HFF-Myc (cell line): Measurements from ENCODE around the gene BNIPL.

ENCODE experiments used
- DNase-seq: peaks from one replicate; pipeline ENCODE4 v3.0.0-alpha.2; 2011; ENCODE audit warnings: low read depth; ENCODE audit errors: extremely low read depth
- H3K4me3 ChIP-seq: replicated peaks from 2 replicates; pipeline ENCODE4 v1.5.1; 2011; ENCODE audit warnings: low read depth, mild to moderate bottlenecking, control low read depth, low read length
- TF ChIP-seq, protein P1 (sequence below): IDR thresholded peaks from 2 replicates; pipeline ENCODE4 v1.5.1; 2012; ENCODE audit warnings: mild to moderate bottlenecking, low read depth, low read length, control low read depth; ENCODE audit errors: missing control alignments

BNIPL gene

DNA sequence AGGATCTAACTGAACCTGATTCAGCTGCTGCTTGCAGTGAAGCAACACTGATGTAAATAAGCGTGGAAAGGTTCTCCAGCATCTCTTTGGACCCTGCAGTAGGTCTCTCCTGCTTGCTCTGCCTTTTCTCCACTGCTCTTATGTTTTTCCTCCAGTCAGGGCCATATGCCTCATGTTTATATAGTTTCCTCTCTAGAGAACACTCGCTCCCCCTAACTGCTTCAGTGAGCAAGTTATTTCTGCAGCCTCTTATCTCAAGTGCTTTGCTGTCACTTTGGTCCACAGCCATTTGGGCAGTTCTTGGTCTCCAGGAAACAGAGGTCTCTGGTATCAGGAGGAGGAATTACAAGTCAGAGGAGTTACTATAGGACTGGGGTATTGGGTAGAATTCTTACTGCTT lies 22.9 kb upstream of the BNIPL start:
- DNase-seq: no peak
- no peak overlapping the region for H3K4me3 ChIP-seq
- TF ChIP-seq, protein P1, sequence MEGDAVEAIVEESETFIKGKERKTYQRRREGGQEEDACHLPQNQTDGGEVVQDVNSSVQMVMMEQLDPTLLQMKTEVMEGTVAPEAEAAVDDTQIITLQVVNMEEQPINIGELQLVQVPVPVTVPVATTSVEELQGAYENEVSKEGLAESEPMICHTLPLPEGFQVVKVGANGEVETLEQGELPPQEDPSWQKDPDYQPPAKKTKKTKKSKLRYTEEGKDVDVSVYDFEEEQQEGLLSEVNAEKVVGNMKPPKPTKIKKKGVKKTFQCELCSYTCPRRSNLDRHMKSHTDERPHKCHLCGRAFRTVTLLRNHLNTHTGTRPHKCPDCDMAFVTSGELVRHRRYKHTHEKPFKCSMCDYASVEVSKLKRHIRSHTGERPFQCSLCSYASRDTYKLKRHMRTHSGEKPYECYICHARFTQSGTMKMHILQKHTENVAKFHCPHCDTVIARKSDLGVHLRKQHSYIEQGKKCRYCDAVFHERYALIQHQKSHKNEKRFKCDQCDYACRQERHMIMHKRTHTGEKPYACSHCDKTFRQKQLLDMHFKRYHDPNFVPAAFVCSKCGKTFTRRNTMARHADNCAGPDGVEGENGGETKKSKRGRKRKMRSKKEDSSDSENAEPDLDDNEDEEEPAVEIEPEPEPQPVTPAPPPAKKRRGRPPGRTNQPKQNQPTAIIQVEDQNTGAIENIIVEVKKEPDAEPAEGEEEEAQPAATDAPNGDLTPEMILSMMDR: no peak

DNA sequence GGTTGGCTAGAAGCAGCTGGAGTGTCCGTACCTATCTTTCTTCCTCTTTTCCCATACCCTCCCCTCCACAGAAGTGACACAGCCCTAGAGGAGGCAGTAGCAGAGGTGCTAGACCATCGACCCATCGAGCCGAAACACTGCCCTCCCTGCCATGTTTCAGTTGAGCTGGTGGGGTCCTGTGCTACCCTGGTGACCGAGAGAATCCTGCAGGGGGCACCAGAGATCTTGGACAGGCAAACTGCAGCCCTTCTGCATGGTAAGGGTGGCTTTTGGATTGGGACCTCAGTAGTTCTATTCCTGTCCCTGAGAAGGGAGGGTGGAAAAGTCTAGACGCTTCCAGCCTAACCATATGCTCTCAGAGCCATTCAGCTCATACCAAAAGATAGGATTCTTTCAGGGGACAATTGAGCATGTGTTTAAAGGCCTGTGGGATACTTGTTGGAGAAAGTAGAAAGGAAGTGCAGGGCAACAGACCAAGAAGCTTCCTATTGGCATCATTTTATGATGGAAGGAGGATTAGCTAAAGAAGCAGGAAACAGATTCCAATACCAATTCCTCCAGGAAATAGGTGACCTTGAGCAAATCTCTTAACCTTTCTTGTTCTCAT lies 11.7 kb upstream of the BNIPL start:
- DNase-seq: no peak
- no peak overlapping the region for H3K4me3 ChIP-seq
- TF ChIP-seq, protein P1: peak; percentile 77

DNA sequence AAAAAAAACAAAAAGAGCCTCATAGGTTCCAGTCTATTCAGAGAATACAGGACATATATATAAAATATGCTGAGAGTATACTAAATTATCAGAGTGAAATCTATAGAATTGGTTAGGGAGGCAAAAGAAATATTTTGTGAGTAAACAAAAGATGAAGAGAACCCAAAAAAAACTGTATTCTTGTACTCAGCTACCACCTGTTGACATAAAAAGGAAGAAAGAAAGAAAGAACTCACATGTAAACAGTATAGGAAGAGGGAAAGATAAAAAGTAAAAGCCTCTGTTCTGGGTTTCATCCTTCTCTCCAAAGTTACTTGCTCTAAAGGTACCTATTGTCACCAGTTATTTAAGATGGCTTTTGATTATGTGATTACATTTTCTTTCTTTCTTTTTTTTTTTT lies 9.9 kb upstream of the BNIPL start:
- no peak overlapping the region for H3K4me3 ChIP-seq
- TF ChIP-seq, protein P1: no peak
- DNase-seq: no peak

DNA sequence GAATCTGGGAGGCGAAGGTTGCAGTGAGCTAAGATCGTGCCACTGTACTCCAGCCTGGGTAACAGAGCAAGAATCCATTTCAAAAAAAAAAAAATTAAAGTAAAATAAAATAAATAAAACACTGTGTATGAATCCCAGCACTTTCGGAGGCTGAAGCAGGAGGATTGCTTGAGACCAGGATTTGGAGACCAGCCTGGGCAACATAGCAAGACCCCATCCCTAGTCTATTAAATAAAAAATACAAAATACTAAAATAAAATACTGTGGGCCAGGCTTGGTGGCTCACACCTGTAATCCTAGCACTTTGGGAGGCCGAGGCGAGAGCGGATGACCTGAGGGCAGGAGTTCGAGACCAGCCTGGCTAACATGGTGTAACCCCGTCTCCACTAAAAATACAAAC lies 4.2 kb upstream of the BNIPL start:
- DNase-seq: no peak
- H3K4me3 ChIP-seq: no peak overlapping the region
- TF ChIP-seq, protein P1: no peak

DNA sequence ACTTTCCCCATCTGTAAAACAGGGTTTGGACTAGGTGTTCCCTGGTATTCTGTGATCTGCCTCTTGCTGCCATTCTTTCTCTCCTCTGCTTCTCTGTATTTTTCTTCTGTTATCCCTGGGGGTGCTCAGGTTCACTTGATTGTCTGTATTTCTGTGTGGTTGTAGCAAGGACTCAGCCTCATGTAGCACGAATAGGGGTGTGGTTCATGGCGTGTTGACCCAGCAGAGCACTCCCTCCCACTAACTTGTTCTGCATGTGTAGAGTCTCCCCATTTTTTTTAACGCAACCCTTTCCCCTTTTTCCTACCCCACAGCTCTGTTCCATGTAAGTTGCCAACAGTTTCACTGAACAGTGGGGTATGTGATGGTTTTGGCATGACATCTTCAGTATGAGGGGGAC lies 1.2 kb upstream of the BNIPL start:
- no peak for DNase-seq
- H3K4me3 ChIP-seq: no peak overlapping the region
- TF ChIP-seq, protein P1: no peak

DNA sequence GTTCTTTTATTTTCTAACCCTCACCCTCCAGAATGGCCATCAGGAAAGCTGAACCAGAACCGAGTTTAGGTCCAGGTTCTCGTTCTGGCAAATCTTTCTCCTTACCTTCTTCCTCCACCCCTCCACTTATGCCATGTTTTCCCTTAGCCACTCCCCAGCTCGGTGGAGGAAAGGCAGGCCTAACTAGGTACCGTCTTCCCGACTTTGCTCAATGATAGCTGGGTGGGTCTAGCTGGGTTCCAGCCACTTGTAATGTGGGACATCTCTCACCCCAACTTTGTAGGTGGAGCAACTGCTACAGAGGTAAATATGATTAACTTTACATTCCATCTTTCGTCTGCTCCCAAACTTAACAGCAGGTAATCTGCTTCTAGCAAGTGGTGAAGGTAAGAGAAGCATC lies 646 bp downstream of the BNIPL start:
- TF ChIP-seq, protein P1: no peak
- H3K4me3 ChIP-seq: no peak overlapping the region
- DNase-seq: no peak

DNA sequence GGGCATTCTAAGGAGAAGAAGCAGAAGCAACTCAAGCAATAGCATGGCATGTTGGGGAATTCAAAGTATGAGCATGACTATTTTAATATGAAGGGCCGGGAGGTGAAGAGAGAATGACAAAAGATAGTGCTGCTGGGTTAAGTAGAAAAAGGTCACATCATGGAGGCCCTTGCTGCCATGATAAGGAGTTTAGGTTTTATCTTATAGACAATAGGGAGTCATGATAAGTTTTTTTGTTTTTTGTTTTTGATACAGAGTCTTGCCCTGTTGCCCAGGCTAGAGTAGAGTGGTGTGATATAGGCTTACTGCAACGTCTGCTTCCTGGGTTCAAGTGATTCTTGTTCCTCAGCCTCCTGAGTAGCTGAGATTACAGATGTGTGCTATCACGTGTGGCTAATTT lies 3.1 kb downstream of the BNIPL start:
- no peak for DNase-seq

More for the DNA sequence above, 3.1 kb downstream of the BNIPL start:
- TF ChIP-seq, protein P1: no peak
- no peak overlapping the region for H3K4me3 ChIP-seq
